HepG2 (cell line): ENCODE data around the gene MYLK. TPM values are rescaled to one million over a fixed set of nuclear protein-coding genes. Genes with fewer than 3 reads are reported as not detected.

ENCODE experiments used
- ATAC-seq: fragments of 200-7000 bp; cut with Tn5 transposase; 3 replicates; pipeline ENCODE4 v1.9.1; 2020; ENCODE audit warnings: mild to moderate bottlenecking, moderate library complexity
- BruUV-seq: library from RNA; stranded (reverse); fragments of 400-500 nt; replicated peaks from 2 replicates; lab custom pipeline; 2021; lab: Mats Ljungman, UMichigan
- CTCF ChIA-PET: fragments of 300-600 bp; formaldehyde crosslinking; extraction: SDS; loops from one replicate; lab custom pipeline; 2021; ENCODE audit warnings: low total read pairs, inconsistent platforms, low intra/inter-chr PET ratio; lab: Yijun Ruan, JAX
- POLR2A ChIA-PET: fragments of 350-600 bp; sonication (Branson Sonifier 250); formaldehyde crosslinking; loops from one replicate; lab custom pipeline; 2020; ENCODE audit warnings: antibody characterized with exemption, inconsistent platforms; lab: Yijun Ruan, JAX
- DNase-seq: peaks from one replicate; pipeline ENCODE4 v3.0.0-alpha.2; 2015; ENCODE audit warnings: low spot score
- FAIRE-seq: peaks from 3 replicates; lab custom pipeline; 2011; peaks lifted over from hg19 to GRCh38; lab: Jason Lieb, UNC
- H2AFZ ChIP-seq: one replicate; pipeline ENCODE4 v1.6.1; 2011; ENCODE audit warnings: low read length, inconsistent platforms
- H3K27ac ChIP-seq: fragments of 300-600 bp; 3 replicates; pipeline ENCODE4 v1.8.0; 2011; ENCODE audit warnings: mixed run types, mild to moderate bottlenecking, mixed read lengths, low read length, inconsistent platforms; ENCODE audit not compliant: insufficient read depth; ENCODE audit errors: extremely low read length
- H3K27me3 ChIP-seq, 2 experiments: fragments of 200-600 bp in 1 of 2; 2 replicates in 1 of 2; 3 replicates in 1 of 2; pipeline versions ENCODE4 v1.6.0 to v1.8.0; 2011; ENCODE audit warnings: low read length in 2 of 2, mild to moderate bottlenecking in 2 of 2, moderate library complexity in 2 of 2, inconsistent platforms in 1 of 2; ENCODE audit not compliant: insufficient read depth in 2 of 2, control insufficient read depth in 1 of 2
- H3K36me3 ChIP-seq, 2 experiments: fragments of 200-600 bp in 1 of 2; replicated peaks in 1 of 2; 2 replicates in 1 of 2; 3 replicates in 1 of 2; pipeline versions ENCODE4 v1.5.1 to v1.8.0; 2011; ENCODE audit warnings: low read length in 2 of 2, inconsistent platforms in 1 of 2; ENCODE audit not compliant: insufficient read depth in 2 of 2, control insufficient read depth in 1 of 2
- H3K4me1 ChIP-seq: 2 replicates; pipeline ENCODE4 v1.5.1; 2012; ENCODE audit warnings: low read length, inconsistent platforms; ENCODE audit not compliant: insufficient read depth
- H3K4me2 ChIP-seq: 2 replicates; pipeline ENCODE4 v1.6.0; 2011; ENCODE audit warnings: low read depth, low read length, inconsistent platforms
- H3K4me3 ChIP-seq, 3 experiments: fragments of 200-600 bp in 1 of 3; sonication (generic), shearing (Covaris generic) in 1 of 3; replicated peaks in 1 of 3; 2 replicates each; pipeline ENCODE4 v1.5.1; 2011 to 2016; ENCODE audit warnings: low read length in 3 of 3, inconsistent platforms in 2 of 3, low read depth in 2 of 3, mild to moderate bottlenecking in 2 of 3, control low read depth in 1 of 3, mixed read lengths in 1 of 3; ENCODE audit not compliant: insufficient read depth in 1 of 3
- H3K79me2 ChIP-seq: one replicate; pipeline ENCODE4 v1.6.1; 2011; ENCODE audit warnings: low read length, inconsistent platforms; ENCODE audit not compliant: insufficient read depth
- H3K9ac ChIP-seq: 2 replicates; pipeline ENCODE4 v1.6.0; 2011; ENCODE audit warnings: mild to moderate bottlenecking, low read depth, low read length, inconsistent platforms; ENCODE audit not compliant: insufficient read depth
- H3K9me3 ChIP-seq: 2 replicates; pipeline ENCODE4 v1.5.1; 2012; ENCODE audit warnings: mild to moderate bottlenecking, low read length
- H4K20me1 ChIP-seq: 2 replicates; pipeline ENCODE4 v1.6.0; 2011; ENCODE audit warnings: inconsistent platforms, mild to moderate bottlenecking, low read length, moderate library complexity; ENCODE audit not compliant: insufficient read depth
- ARID4A ChIP-seq: sonication (generic); formaldehyde crosslinking; IDR thresholded peaks from 2 replicates; pipeline ENCODE4 v1.5.0; 2020; ENCODE audit warnings: mild to moderate bottlenecking, missing genetic modification reagents, borderline replicate concordance
- CC2D1A ChIP-seq: sonication (generic); formaldehyde crosslinking; IDR thresholded peaks from 2 replicates; pipeline ENCODE4 v1.8.1; 2023; ENCODE audit warnings: mild to moderate bottlenecking, missing genetic modification reagents
- CCAR2 ChIP-seq: fragments of 200-400 bp; formaldehyde crosslinking; optimal IDR thresholded peaks from 2 replicates; pipeline ENCODE3; 2018; ENCODE audit warnings: low read depth, mild to moderate bottlenecking, low read length, moderate library complexity
- LCORL ChIP-seq, 2 experiments: fragments of 450-650 bp in 1 of 2; sonication (generic) in 1 of 2; formaldehyde crosslinking in 1 of 2; IDR thresholded peaks; 2 replicates each; pipeline versions ENCODE4 v1.5.0 to v1.6.1; 2017 to 2020; ENCODE audit warnings: antibody characterized with exemption in 1 of 2, missing genetic modification reagents in 1 of 2
- MATR3 ChIP-seq: sonication (generic); formaldehyde crosslinking; IDR thresholded peaks from 2 replicates; pipeline ENCODE4 v1.4.0; 2020; ENCODE audit warnings: missing genetic modification reagents
- NBN ChIP-seq: fragments of 450-650 bp; conservative IDR thresholded peaks from 2 replicates; pipeline ENCODE4 v1.6.1; 2017
- NR2C2 ChIP-seq: sonication (generic); formaldehyde crosslinking; IDR thresholded peaks from 2 replicates; pipeline ENCODE4 v1.4.0; 2020; ENCODE audit warnings: missing genetic modification reagents, mild to moderate bottlenecking, moderate library complexity, borderline replicate concordance
- RFX1 ChIP-seq: fragments of 450-650 bp; IDR thresholded peaks from 2 replicates; pipeline ENCODE4 v1.6.1; 2017
- RNF219 ChIP-seq: sonication (generic); formaldehyde crosslinking; IDR thresholded peaks from 2 replicates; pipeline ENCODE4 v1.5.0; 2020; ENCODE audit warnings: mild to moderate bottlenecking, missing genetic modification reagents
- SKIL ChIP-seq: sonication (generic); formaldehyde crosslinking; IDR thresholded peaks from 2 replicates; pipeline ENCODE4 v1.8.0; 2022; ENCODE audit warnings: missing genetic modification reagents, mild to moderate bottlenecking, moderate library complexity, borderline replicate concordance
- SP1 ChIP-seq, 2 experiments: fragments of 450-650 bp in 1 of 2; sonication (generic) in 1 of 2; formaldehyde crosslinking in 1 of 2; IDR thresholded peaks; 2 replicates each; pipeline versions ENCODE4 v1.4.0 to v1.6.1; 2016 to 2020; ENCODE audit warnings: missing genetic modification reagents in 1 of 2
- ZBTB20 ChIP-seq: sonication (generic); formaldehyde crosslinking; IDR thresholded peaks from 2 replicates; pipeline ENCODE4 v1.8.1; 2023; ENCODE audit warnings: missing genetic modification reagents, low read depth, mild to moderate bottlenecking, borderline replicate concordance
- ZNF33B ChIP-seq: sonication (generic); formaldehyde crosslinking; IDR thresholded peaks from 2 replicates; pipeline ENCODE4 v1.5.1; 2020; ENCODE audit warnings: mild to moderate bottlenecking, missing genetic modification reagents
- ZNF766 ChIP-seq: sonication (generic); formaldehyde crosslinking; IDR thresholded peaks from 2 replicates; pipeline ENCODE4 v1.5.0; 2020; ENCODE audit warnings: missing genetic modification reagents, borderline replicate concordance
- WGBS: methylation state at CpG from one replicate; pipeline ENCODE4 v1.1.6; 2017; ENCODE audit warnings: low lambda C conversion rate; 5-methylcytosine and 5-hydroxymethylcytosine counted together
- in situ Hi-C: cut with HindIII; loops from 2 replicates; pipeline ENCODE4 v1.10.0; 2017; ENCODE audit warnings: low pct_unique_long_range_greater_than_20kb; ENCODE audit not compliant: extremely low pct_ligation_motif_present
- intact Hi-C: fragments of 100-400 bp; cut with micrococcal nuclease; formaldehyde crosslinking; loops from one replicate; pipeline ENCODE4 v1.10.0; 2022; ENCODE audit not compliant: unreplicated experiment
- polyA plus RNA-seq, 8 experiments: library from polyadenylated mRNA; depleted of rRNA in 3 of 8; stranded (reverse) in 7 of 8; unstranded in 1 of 8; fragments of >200 nt; fragmentation: Illumina TruSeq in 4 of 8; extraction: Trizol in 4 of 8; gene quantifications; 2 replicates each; pipeline versions ENCODE4 v1.2.1 to v1.2.3, GENCODE V29; 2011 to 2016; ENCODE audit warnings: low read depth in 4 of 8, missing spikeins in 1 of 8, mixed read lengths in 1 of 8; ENCODE audit not compliant: insufficient read depth in 1 of 8
- total RNA-seq, 5 experiments: library from RNA; depleted of rRNA; stranded (reverse); fragments of >200 nt; fragmentation: Illumina TruSeq; extraction: Trizol; gene quantifications; 2 replicates each; pipeline ENCODE4 v1.2.3, GENCODE V29; 2016; ENCODE audit warnings: low read depth in 1 of 5

The MYLK gene
- total and polyA plus RNA-seq, 2 of the 13 experiments (the other 11 are each of a cell fraction or from before 2014, with no cell fraction given), result 10.6 to 34.9 TPM

- no peak overlapping the region for H3K27ac ChIP-seq
- peaks cover 11% of the 10 kb centered on the region for H3K4me1 ChIP-seq
- no peaks in the 10 kb centered on the region for H3K27me3 ChIP-seq
- CTCF ChIA-PET, result no interaction called here
- H3K9ac ChIP-seq, result no peak overlapping the region
- 100% methylated on average over 3 of the region's 6 CpGs for WGBS
- in situ Hi-C loops (no loop called here), intact Hi-C loops (no loop called here)
- no peaks in the 10 kb centered on the region for H4K20me1 ChIP-seq
- DNase-seq (no peak), ATAC-seq (no peak), FAIRE-seq (no peak)
- no peak overlapping the region for H3K4me2 ChIP-seq
- H2AFZ ChIP-seq, result no peak overlapping the region
- H3K36me3 ChIP-seq, result peaks cover 13 to 44% of the 10 kb centered on the region in 2 experiments; a peak in 4 of 5 replicates
- no peak overlapping the region for H3K4me3 ChIP-seq
- no peaks in the 10 kb centered on the region for H3K9me3 ChIP-seq
- no peaks in the 10 kb centered on the region for H3K79me2 ChIP-seq
- POLR2A ChIA-PET, result no interaction called here
- BruUV-seq, result no TSS peak
- no peak for TF ChIP-seq CCAR2
- TF ChIP-seq ZBTB20 (CRISPR knock-in tag), result no peak
- TF ChIP-seq ZNF33B (CRISPR knock-in tag), result no peak
- TF ChIP-seq RFX1, result no peak
- TF ChIP-seq CC2D1A (CRISPR knock-in tag), result no peak
- no peak for TF ChIP-seq RNF219 (CRISPR knock-in tag)
- no peak for TF ChIP-seq LCORL (IDR thresholded peaks at IDR 0.05)
- TF ChIP-seq LCORL (CRISPR knock-in tag; IDR thresholded peaks at IDR 0.05), result no peak
- TF ChIP-seq NR2C2 (CRISPR knock-in tag), result no peak
- no peak for TF ChIP-seq NBN
- TF ChIP-seq SP1 (IDR thresholded peaks at IDR 0.05), result no peak
- no peak for TF ChIP-seq SP1 (CRISPR knock-in tag; IDR thresholded peaks at IDR 0.05)
- no peak for TF ChIP-seq ZNF766 (CRISPR knock-in tag)
- TF ChIP-seq SKIL (CRISPR knock-in tag), result no peak
- no peak for TF ChIP-seq ARID4A (CRISPR knock-in tag)
- TF ChIP-seq MATR3 (CRISPR knock-in tag), result no peak
These were observed 256.2 kb downstream of the MYLK start for GRCh38 chr3:123627673-123628670.
